HCT116 (cell line): ENCODE results near the gene DNAAF1. TPM values are rescaled to one million over a fixed set of nuclear protein-coding genes. Genes with fewer than 3 reads are reported as not detected.

ENCODE experiments used
- ATAC-seq: fragments of 200-7000 bp; cut with Tn5 transposase; 2 replicates; pipeline ENCODE4 v1.9.1; 2020; ENCODE audit warnings: mild to moderate bottlenecking, moderate library complexity
- BruUV-seq: library from RNA; stranded (reverse); fragments of 400-500 nt; replicated peaks from 2 replicates; lab custom pipeline; 2021; lab: Mats Ljungman, UMichigan
- CTCF ChIA-PET: fragments of 300-600 bp; sonication (Branson Sonifier 250); formaldehyde crosslinking; loops from one replicate; lab custom pipeline; 2021; ENCODE audit warnings: antibody characterized with exemption; lab: Charles Lee
- POLR2A ChIA-PET: fragments of 300-600, 350-600 bp; sonication (Branson Sonifier 250); formaldehyde crosslinking; loops from one replicate; lab custom pipeline; 2021; ENCODE audit warnings: antibody characterized with exemption; lab: Charles Lee
- RAD21 ChIA-PET, 2 experiments: fragments of 300-600 bp; sonication (Branson Sonifier 250); formaldehyde crosslinking; loops; one replicate each; lab custom pipeline; 2023; ENCODE audit warnings: low total read pairs in 2 of 2; ENCODE audit not compliant: uncharacterized antibody in 2 of 2, unreplicated experiment in 2 of 2, low non-redundant PET in 1 of 2; lab: Charles Lee
- DNase-seq: peaks from one replicate; pipeline ENCODE4 v3.0.0-alpha.2; 2010; ENCODE audit warnings: low read depth, low spot score
- H2AFZ ChIP-seq: fragments of 200-600 bp; shearing (Covaris generic), sonication (generic); 2 replicates; pipeline ENCODE4 v1.6.1; 2017; ENCODE audit warnings: low read depth, mixed run types, mixed read lengths, antibody characterized with exemption, low read length; ENCODE audit not compliant: poor library complexity, severe bottlenecking
- H3K27ac ChIP-seq: 2 replicates; pipeline ENCODE4 v1.5.1; 2012; ENCODE audit warnings: low read depth, low read length
- H3K27me3 ChIP-seq: fragments of 200-600 bp; sonication (generic); 2 replicates; pipeline ENCODE4 v1.6.1; 2016; ENCODE audit warnings: mixed run types, low read length, mixed read lengths; ENCODE audit not compliant: insufficient read depth
- H3K36me3 ChIP-seq, 2 experiments: fragments of 200-500 bp in 1 of 2; fragments of 200-600 bp in 1 of 2; sonication (Bioruptor generic) in 1 of 2; sonication (generic) in 1 of 2; 2 replicates each; pipeline versions ENCODE4 v1.5.1 to v1.6.1; 2014 to 2016; ENCODE audit warnings: low read length in 2 of 2, inconsistent platforms in 1 of 2, mixed read lengths in 1 of 2, mixed run types in 1 of 2; ENCODE audit not compliant: insufficient read depth in 2 of 2, control insufficient read depth in 1 of 2
- H3K4me1 ChIP-seq, 2 experiments: fragments of 200-600 bp in 1 of 2; sonication (generic) in 1 of 2; 2 replicates each; pipeline versions ENCODE4 v1.5.1 to v1.6.1; 2012 to 2017; ENCODE audit warnings: low read length in 2 of 2, inconsistent platforms in 1 of 2, mild to moderate bottlenecking in 1 of 2, mixed read lengths in 1 of 2, mixed run types in 1 of 2, moderate library complexity in 1 of 2; ENCODE audit not compliant: insufficient read depth in 2 of 2, control insufficient read depth in 1 of 2
- H3K4me2 ChIP-seq: fragments of 200-600 bp; sonication (generic); 2 replicates; pipeline ENCODE4 v1.6.1; 2017; ENCODE audit warnings: mixed run types, low read length, mixed read lengths
- H3K4me3 ChIP-seq, 2 experiments: fragments of 200-600 bp in 1 of 2; sonication (generic) in 1 of 2; replicated peaks in 1 of 2; 2 replicates each; pipeline ENCODE4 v1.5.1; 2011 to 2016; ENCODE audit warnings: low read length in 2 of 2, control low read depth in 1 of 2, low read depth in 1 of 2, mild to moderate bottlenecking in 1 of 2, mixed read lengths in 1 of 2, mixed run types in 1 of 2
- H3K79me2 ChIP-seq: fragments of 200-600 bp; sonication (generic); 2 replicates; pipeline ENCODE4 v1.6.1; 2017; ENCODE audit warnings: mild to moderate bottlenecking, mixed run types, low read length, moderate library complexity, mixed read lengths; ENCODE audit not compliant: insufficient read depth
- H3K9ac ChIP-seq: fragments of 200-600 bp; sonication (generic); 2 replicates; pipeline ENCODE4 v1.6.1; 2016; ENCODE audit warnings: low read length, mixed read lengths
- H3K9me2 ChIP-seq: fragments of 200-600 bp; sonication (generic), shearing (Covaris generic); 2 replicates; pipeline ENCODE4 v1.6.1; 2017; ENCODE audit warnings: mixed run types, mild to moderate bottlenecking, moderate library complexity; ENCODE audit not compliant: insufficient read depth
- H3K9me3 ChIP-seq, 2 experiments: fragments of 200-500 bp in 1 of 2; fragments of 200-600 bp in 1 of 2; sonication (Bioruptor generic) in 1 of 2; sonication (generic) in 1 of 2; 2 replicates each; pipeline ENCODE4 v1.6.1; 2014 to 2017; ENCODE audit warnings: low read length in 2 of 2, mixed read lengths in 2 of 2, inconsistent platforms in 1 of 2, low read depth in 1 of 2, mild to moderate bottlenecking in 1 of 2, mixed run types in 1 of 2, moderate library complexity in 1 of 2; ENCODE audit not compliant: control insufficient read depth in 1 of 2, insufficient read depth in 1 of 2
- H4K20me1 ChIP-seq: fragments of 200-600 bp; sonication (generic), shearing (Covaris generic); 2 replicates; pipeline ENCODE4 v1.6.1; 2017; ENCODE audit warnings: mixed run types, mild to moderate bottlenecking, moderate library complexity; ENCODE audit not compliant: insufficient read depth
- JUND ChIP-seq: IDR thresholded peaks from 2 replicates; pipeline ENCODE4 v1.6.1; 2012
- POLR2A ChIP-seq: IDR thresholded peaks from 2 replicates; pipeline ENCODE4 v1.7.0; 2011; ENCODE audit warnings: borderline replicate concordance; ENCODE audit not compliant: insufficient read depth, insufficient read length; ENCODE audit errors: extremely low read depth
- RAD21 ChIP-seq: IDR thresholded peaks from 2 replicates; pipeline ENCODE4 v1.6.1; 2012; ENCODE audit warnings: low read depth, mild to moderate bottlenecking
- SP1 ChIP-seq: IDR thresholded peaks from 2 replicates; pipeline ENCODE4 v1.6.1; 2012; ENCODE audit warnings: low read depth
- ZFX ChIP-seq: fragments of 450-650 bp; IDR thresholded peaks from 2 replicates; pipeline ENCODE4 v1.6.1; 2017
- ZNF274 ChIP-seq: fragments of 200-500 bp; sonication (Bioruptor generic); IDR thresholded peaks from 2 replicates; pipeline ENCODE4 v1.6.1; 2014; ENCODE audit warnings: mild to moderate bottlenecking, low read depth, low read length, inconsistent platforms
- intact Hi-C: fragments of 100-400 bp; cut with micrococcal nuclease; formaldehyde crosslinking; loops from 2 replicates; pipeline ENCODE4 v1.10.0; 2022
- total RNA-seq: library from RNA; stranded (reverse); gene quantifications from one replicate; pipeline ENCODE4 v1.2.1, GENCODE V29; 2021; ENCODE audit not compliant: unreplicated experiment
- TF ChIP-seq, protein P1 (sequence below): IDR thresholded peaks from 2 replicates; pipeline ENCODE4 v1.6.1; 2012
- TF ChIP-seq, protein P2 (sequence below), 3 experiments: fragments of 200-600 bp in 1 of 3; sonication (generic) in 1 of 3; IDR thresholded peaks in 2 of 3; conservative IDR thresholded peaks in 1 of 3; 2 replicates each; pipeline ENCODE4 v1.5.1; 2012 to 2017; ENCODE audit warnings: low read depth in 2 of 3, low read length in 2 of 3, antibody characterized with exemption in 1 of 3, borderline replicate concordance in 1 of 3, control low read depth in 1 of 3, mild to moderate bottlenecking in 1 of 3, mixed read lengths in 1 of 3, mixed run types in 1 of 3, moderate library complexity in 1 of 3; ENCODE audit not compliant: insufficient read depth in 1 of 3
- TF ChIP-seq, protein P3 (sequence below): IDR thresholded peaks from 2 replicates; pipeline ENCODE4 v1.6.1; 2011; ENCODE audit warnings: mild to moderate bottlenecking, low read length, moderate library complexity; ENCODE audit not compliant: insufficient replicate concordance; ENCODE audit errors: extremely low read depth
- TF ChIP-seq, protein P4 (sequence below): IDR thresholded peaks from 2 replicates; pipeline ENCODE4 v1.6.1; 2012

DNAAF1 gene
- total RNA-seq, 1 experiment from 2014 or later: 0.30 TPM

DNA sequence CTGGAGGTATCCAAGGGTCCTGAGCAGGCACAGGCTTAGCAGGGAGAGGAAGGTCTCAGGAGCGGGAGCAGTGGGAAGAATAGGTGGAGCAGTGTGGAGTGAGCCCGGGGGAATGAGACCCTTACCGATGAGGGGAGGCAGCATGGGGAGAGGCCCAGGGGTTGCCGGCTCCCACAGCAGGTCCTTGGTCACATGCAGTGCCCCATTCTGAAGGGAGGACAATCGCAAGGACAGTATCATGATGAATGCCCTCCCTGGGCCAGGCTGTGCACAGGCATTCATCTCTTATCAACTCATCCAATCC is 38.4 kb downstream of the DNAAF1 start:
- no peaks in the 10 kb centered on the region for H4K20me1 ChIP-seq
- no peak overlapping the region for H3K9ac ChIP-seq
- H2AFZ ChIP-seq: no peak overlapping the region
- peaks cover 27 to 54% of the 10 kb centered on the region in 2 experiments; a peak in 3 of 4 replicates for H3K36me3 ChIP-seq
- no peak overlapping the region for H3K4me3 ChIP-seq
- H3K27me3 ChIP-seq: no peaks in the 10 kb centered on the region
- H3K9me2 ChIP-seq: no peaks in the 10 kb centered on the region
- H3K4me1 ChIP-seq: peaks cover 9 to 14% of the 10 kb centered on the region in 2 experiments; a peak in 3 of 4 replicates
- no peak for TF ChIP-seq SP1
- no peak for TF ChIP-seq ZNF274
- no peak for TF ChIP-seq POLR2A
- TF ChIP-seq, protein P1, sequence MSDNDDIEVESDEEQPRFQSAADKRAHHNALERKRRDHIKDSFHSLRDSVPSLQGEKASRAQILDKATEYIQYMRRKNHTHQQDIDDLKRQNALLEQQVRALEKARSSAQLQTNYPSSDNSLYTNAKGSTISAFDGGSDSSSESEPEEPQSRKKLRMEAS: no peak
- TF ChIP-seq, protein P2, sequence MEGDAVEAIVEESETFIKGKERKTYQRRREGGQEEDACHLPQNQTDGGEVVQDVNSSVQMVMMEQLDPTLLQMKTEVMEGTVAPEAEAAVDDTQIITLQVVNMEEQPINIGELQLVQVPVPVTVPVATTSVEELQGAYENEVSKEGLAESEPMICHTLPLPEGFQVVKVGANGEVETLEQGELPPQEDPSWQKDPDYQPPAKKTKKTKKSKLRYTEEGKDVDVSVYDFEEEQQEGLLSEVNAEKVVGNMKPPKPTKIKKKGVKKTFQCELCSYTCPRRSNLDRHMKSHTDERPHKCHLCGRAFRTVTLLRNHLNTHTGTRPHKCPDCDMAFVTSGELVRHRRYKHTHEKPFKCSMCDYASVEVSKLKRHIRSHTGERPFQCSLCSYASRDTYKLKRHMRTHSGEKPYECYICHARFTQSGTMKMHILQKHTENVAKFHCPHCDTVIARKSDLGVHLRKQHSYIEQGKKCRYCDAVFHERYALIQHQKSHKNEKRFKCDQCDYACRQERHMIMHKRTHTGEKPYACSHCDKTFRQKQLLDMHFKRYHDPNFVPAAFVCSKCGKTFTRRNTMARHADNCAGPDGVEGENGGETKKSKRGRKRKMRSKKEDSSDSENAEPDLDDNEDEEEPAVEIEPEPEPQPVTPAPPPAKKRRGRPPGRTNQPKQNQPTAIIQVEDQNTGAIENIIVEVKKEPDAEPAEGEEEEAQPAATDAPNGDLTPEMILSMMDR (IDR thresholded peaks at IDR 0.05 in 2 of 3, conservative IDR thresholded peaks at IDR 0.05 in 1 of 3; ENCODE audit: borderline replicate concordance in 1 of 3, insufficient read depth in 1 of 3, low read depth in 2 of 3, low read length in 2 of 3): no peak
- TF ChIP-seq, protein P3, sequence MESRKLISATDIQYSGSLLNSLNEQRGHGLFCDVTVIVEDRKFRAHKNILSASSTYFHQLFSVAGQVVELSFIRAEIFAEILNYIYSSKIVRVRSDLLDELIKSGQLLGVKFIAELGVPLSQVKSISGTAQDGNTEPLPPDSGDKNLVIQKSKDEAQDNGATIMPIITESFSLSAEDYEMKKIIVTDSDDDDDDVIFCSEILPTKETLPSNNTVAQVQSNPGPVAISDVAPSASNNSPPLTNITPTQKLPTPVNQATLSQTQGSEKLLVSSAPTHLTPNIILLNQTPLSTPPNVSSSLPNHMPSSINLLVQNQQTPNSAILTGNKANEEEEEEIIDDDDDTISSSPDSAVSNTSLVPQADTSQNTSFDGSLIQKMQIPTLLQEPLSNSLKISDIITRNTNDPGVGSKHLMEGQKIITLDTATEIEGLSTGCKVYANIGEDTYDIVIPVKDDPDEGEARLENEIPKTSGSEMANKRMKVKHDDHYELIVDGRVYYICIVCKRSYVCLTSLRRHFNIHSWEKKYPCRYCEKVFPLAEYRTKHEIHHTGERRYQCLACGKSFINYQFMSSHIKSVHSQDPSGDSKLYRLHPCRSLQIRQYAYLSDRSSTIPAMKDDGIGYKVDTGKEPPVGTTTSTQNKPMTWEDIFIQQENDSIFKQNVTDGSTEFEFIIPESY: no peak
- TF ChIP-seq JUND: no peak
- TF ChIP-seq ZFX: no peak
- TF ChIP-seq RAD21: no peak
- TF ChIP-seq, protein P4, sequence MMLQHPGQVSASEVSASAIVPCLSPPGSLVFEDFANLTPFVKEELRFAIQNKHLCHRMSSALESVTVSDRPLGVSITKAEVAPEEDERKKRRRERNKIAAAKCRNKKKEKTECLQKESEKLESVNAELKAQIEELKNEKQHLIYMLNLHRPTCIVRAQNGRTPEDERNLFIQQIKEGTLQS: no peak
- TF ChIP-seq, all 23 proteins: peak for 0
- CTCF ChIA-PET: no interaction called here
- no peak overlapping the region for H3K27ac ChIP-seq
- H3K9me3 ChIP-seq: no peaks in the 10 kb centered on the region
- peaks cover 46% of the 10 kb centered on the region for H3K79me2 ChIP-seq
- ATAC-seq: no peak
- no peak for DNase-seq
- no TSS peak for BruUV-seq
- intact Hi-C loops: loop anchor here (10.0 kb wide), 1 partner anchor 301 kb away; no protein-coding TSS in a partner anchor
- POLR2A ChIA-PET: no interaction called here
- no peak overlapping the region for H3K4me2 ChIP-seq
- RAD21 ChIA-PET: no interaction called here
